IPS-18a (cell line): ENCODE results near the gene DYNAP.

Experiments used
- H3K27ac ChIP-seq: one replicate; pipeline ENCODE4 v1.5.1; 2013; ENCODE audit warnings: low read length
- H3K27me3 ChIP-seq: one replicate; pipeline ENCODE4 v1.6.1; 2013; ENCODE audit warnings: mild to moderate bottlenecking, low read length; ENCODE audit not compliant: control insufficient read depth, insufficient read depth
- H3K36me3 ChIP-seq: one replicate; pipeline ENCODE4 v1.6.1; 2013; ENCODE audit warnings: low read depth, low read length; ENCODE audit not compliant: control insufficient read depth
- H3K4me1 ChIP-seq: one replicate; pipeline ENCODE4 v1.6.1; 2013; ENCODE audit warnings: low read depth, low read length; ENCODE audit not compliant: control insufficient read depth
- H3K4me3 ChIP-seq: one replicate; pipeline ENCODE4 v1.5.1; 2013; ENCODE audit warnings: low read length
- H3K9ac ChIP-seq: one replicate; pipeline ENCODE4 v1.6.1; 2013; ENCODE audit warnings: mild to moderate bottlenecking, low read length, moderate library complexity
- H3K9me3 ChIP-seq: one replicate; pipeline ENCODE4 v1.6.1; 2013; ENCODE audit warnings: low read depth, low read length; ENCODE audit not compliant: control insufficient read depth

Gene DYNAP

GRCh38 chr18:54590945-54591344, at the start of gene DYNAP:
Gene DYNAP, plus strand, starts transcription at chr18:54591245. Its CDS starts 38 bp downstream, at chr18:54591283.
- no peak within 1 kb of the TSS for H3K27ac ChIP-seq
- H3K4me3 ChIP-seq, result no peak within 1 kb of the TSS
- no peaks in the 10 kb centered on the region for H3K36me3 ChIP-seq
- H3K27me3 ChIP-seq, result no peaks in the 10 kb centered on the region
- no peak within 1 kb of the TSS for H3K9ac ChIP-seq
- no peaks in the 10 kb centered on the region for H3K9me3 ChIP-seq
- peaks cover 3% of the 10 kb centered on the region for H3K4me1 ChIP-seq

DNA sequence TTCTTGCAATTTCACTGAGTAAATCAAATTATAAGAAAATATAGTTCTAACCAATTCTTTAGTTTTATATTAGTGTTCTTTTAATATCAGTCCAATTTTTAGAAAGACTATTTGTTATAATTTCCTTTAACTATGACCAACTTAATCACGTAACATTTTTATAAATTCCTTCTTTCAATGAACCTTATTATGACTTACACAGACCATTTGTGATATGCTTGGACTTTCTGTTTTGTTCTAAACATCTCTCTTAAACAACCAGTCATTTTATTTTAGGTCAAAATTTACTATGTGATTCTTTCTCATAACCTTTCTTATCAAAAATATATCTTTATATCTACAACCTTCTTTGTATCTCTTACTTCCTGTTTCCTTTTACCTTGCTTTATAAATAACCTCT, 39.5 kb upstream of the DYNAP start:
- no peaks in the 10 kb centered on the region for H3K4me1 ChIP-seq
- peaks cover 55% of the 10 kb centered on the region for H3K9me3 ChIP-seq
- H3K9ac ChIP-seq, result no peak overlapping the region
- H3K27me3 ChIP-seq, result no peaks in the 10 kb centered on the region
- no peaks in the 10 kb centered on the region for H3K36me3 ChIP-seq
- no peak overlapping the region for H3K4me3 ChIP-seq
- H3K27ac ChIP-seq, result no peak overlapping the region

- peaks cover 6% of the 10 kb centered on the region for H3K4me1 ChIP-seq
These were observed 35.8 kb upstream of the DYNAP start for GRCh38 chr18:54555286-54555685.

DNA sequence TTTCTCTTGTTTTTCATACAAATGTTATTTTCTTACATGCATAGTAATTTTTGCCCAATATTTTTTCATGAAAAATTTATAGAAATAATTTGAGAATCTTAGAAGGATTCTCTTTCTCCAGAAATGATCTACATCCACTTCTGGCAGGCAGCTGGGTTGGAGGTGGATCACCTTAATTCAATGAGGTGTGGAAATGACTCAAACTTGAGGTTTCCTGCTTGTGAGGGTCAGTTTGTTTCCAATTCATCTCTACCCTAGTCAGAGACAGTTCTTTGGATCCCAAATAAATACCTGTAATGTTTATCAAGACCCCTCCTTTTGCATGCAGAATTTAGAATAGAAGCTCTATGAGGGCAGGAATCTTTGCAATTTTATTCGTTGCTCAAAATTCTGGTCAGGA, 35.0 kb upstream of the DYNAP start:
- no peak overlapping the region for H3K4me3 ChIP-seq
- H3K27me3 ChIP-seq, result no peaks in the 10 kb centered on the region
- peaks cover 6% of the 10 kb centered on the region for H3K4me1 ChIP-seq
- no peaks in the 10 kb centered on the region for H3K36me3 ChIP-seq
- H3K9me3 ChIP-seq, result peaks cover 24% of the 10 kb centered on the region
- no peak overlapping the region for H3K27ac ChIP-seq
- H3K9ac ChIP-seq, result no peak overlapping the region

More at GRCh38 chr18:54555286-54555685, 35.8 kb upstream of the DYNAP start:
- Histone ChIP-seq H3K4me3 (no peak overlapping the region), H3K36me3 (no peaks in the 10 kb centered on the region), H3K9me3 (peaks cover 31% of the 10 kb centered on the region), H3K27ac (no peak overlapping the region), H3K9ac (no peak overlapping the region), H3K27me3 (no peaks in the 10 kb centered on the region)

- H3K27me3 ChIP-seq, result no peaks in the 10 kb centered on the region
- peaks cover 10% of the 10 kb centered on the region for H3K9me3 ChIP-seq
- H3K4me3 ChIP-seq, result no peak overlapping the region
- peaks cover 6% of the 10 kb centered on the region for H3K4me1 ChIP-seq
- no peak overlapping the region for H3K9ac ChIP-seq
- H3K27ac ChIP-seq, result no peak overlapping the region
- no peaks in the 10 kb centered on the region for H3K36me3 ChIP-seq
These were observed 33.1 kb upstream of the DYNAP start for GRCh38 chr18:54557958-54558357.

- no peaks in the 10 kb centered on the region for H3K27me3 ChIP-seq
- H3K27ac ChIP-seq, result no peak overlapping the region
- no peak overlapping the region for H3K9ac ChIP-seq
- H3K4me1 ChIP-seq, result peaks cover 6% of the 10 kb centered on the region
- H3K36me3 ChIP-seq, result no peaks in the 10 kb centered on the region
- no peak overlapping the region for H3K4me3 ChIP-seq
- peaks cover 2% of the 10 kb centered on the region for H3K9me3 ChIP-seq
These were observed 32.1 kb upstream of the DYNAP start for GRCh38 chr18:54558609-54559585.

DNA sequence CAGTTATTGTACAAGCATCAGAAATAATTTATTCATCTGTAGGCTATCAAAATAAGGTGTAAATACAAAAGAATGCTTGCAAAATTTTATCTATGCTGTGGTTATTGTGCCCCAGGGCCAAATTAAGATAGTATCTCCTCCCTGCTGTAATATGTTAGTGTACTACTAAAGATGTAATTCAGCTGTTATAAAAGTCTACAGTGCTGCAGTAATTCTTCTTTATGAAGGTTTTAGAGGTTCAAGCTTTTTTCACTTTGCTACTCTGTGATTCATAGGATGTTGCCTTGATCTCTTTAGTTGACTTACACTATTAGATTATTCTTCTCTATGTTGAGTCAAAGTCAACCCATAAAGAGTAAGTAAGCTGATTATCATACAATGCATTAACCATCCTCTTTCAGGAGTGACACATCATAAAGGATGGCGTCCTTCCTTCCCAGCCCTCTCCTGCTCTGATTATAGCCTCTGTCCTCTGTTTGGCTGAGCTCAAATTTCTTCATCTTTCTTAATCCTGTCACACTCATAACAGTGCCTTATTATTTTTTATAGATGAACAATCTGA, 29.3 kb upstream of the DYNAP start:
- H3K9ac ChIP-seq, result no peak overlapping the region
- no peaks in the 10 kb centered on the region for H3K36me3 ChIP-seq
- peaks cover 6% of the 10 kb centered on the region for H3K4me1 ChIP-seq
- no peaks in the 10 kb centered on the region for H3K9me3 ChIP-seq
- H3K4me3 ChIP-seq, result no peak overlapping the region
- H3K27ac ChIP-seq, result no peak overlapping the region
- no peaks in the 10 kb centered on the region for H3K27me3 ChIP-seq

DNA sequence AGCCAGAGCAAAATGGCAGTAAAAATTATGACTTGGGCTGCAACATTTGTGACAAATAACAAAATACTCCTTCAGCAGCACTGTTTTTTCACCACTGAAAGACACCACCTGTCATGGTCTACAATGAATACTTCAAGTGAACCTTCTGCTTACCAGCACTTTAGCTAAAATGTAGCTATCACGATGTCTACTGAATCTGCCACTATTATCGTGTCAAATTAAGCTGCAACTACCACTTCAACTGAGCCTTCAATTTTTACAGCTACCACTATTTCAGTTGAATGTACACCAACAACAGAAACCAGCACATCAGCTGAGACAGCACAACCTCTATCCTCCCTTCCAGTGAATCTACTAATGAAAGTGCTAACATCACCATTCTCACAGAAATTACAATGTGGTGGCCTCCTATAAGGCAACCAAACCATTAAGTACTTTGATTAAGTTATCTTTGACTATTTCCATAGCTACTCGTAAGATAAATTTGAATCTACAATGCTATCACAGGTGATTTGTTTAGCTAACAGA, 10.8 kb upstream of the DYNAP start:
- Histone ChIP-seq H3K27ac (no peak overlapping the region), H3K4me1 (peaks cover 3% of the 10 kb centered on the region), H3K36me3 (no peaks in the 10 kb centered on the region), H3K27me3 (no peaks in the 10 kb centered on the region), H3K9me3 (no peaks in the 10 kb centered on the region), H3K9ac (no peak overlapping the region), H3K4me3 (no peak overlapping the region)

- Histone ChIP-seq H3K4me3 (no peak overlapping the region), H3K9ac (no peak overlapping the region), H3K9me3 (no peaks in the 10 kb centered on the region), H3K4me1 (peaks cover 3% of the 10 kb centered on the region), H3K27ac (no peak overlapping the region), H3K27me3 (no peaks in the 10 kb centered on the region), H3K36me3 (no peaks in the 10 kb centered on the region)
These were observed 7.0 kb upstream of the DYNAP start for GRCh38 chr18:54584065-54584464.

DNA sequence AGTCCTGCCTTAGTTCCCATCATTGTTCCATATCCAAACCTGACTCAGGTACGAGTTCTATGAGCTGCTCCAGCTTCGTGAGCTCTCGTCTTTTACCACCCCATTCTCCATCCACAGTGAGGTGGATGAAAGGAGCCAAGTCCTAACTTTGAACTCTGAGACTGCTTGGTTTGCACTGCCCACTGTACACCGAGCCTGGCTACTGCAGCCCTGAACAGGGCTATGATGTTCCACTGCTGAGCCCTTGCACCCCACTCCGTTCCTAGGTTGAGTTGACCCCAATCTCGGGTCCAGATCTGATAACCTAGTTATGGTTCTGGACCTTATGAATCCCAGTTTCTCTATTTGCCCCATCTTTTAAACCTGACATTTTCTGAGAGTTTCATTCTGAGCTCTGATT, 5.3 kb upstream of the DYNAP start:
- Histone ChIP-seq H3K4me1 (peaks cover 6% of the 10 kb centered on the region), H3K27me3 (no peaks in the 10 kb centered on the region), H3K36me3 (no peaks in the 10 kb centered on the region), H3K9me3 (no peaks in the 10 kb centered on the region), H3K27ac (no peak overlapping the region), H3K9ac (no peak overlapping the region), H3K4me3 (no peak overlapping the region)

DNA sequence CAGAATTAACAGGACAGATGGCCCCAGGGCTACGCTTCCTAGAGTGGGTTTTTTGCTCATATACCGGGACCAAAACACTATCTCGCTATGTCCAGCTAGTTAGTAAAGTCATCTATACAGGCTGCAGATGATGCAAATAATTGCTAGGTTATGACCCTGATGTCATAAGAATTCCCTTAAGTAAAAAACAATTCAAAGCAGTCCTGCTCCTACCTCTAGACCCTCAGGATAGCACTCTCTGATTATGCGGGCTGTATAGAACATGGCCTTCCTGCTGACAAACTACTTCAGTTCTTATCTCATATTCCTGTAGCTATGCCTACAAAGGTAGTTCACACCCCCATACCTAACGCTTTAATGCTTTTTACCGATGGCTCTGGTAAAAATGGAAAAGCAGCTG, 13.2 kb downstream of the DYNAP start:
- Histone ChIP-seq H3K27ac (no peak overlapping the region), H3K4me3 (no peak overlapping the region), H3K9me3 (no peaks in the 10 kb centered on the region), H3K36me3 (no peaks in the 10 kb centered on the region), H3K9ac (no peak overlapping the region), H3K27me3 (no peaks in the 10 kb centered on the region), H3K4me1 (peaks cover 33% of the 10 kb centered on the region)
